GM06990 (cell line): ENCODE data around the gene SS18.

Source experiments
- DNase-seq: peaks from one replicate; pipeline ENCODE4 v3.0.0-alpha.2; 2011; ENCODE audit not compliant: insufficient read length; ENCODE audit errors: extremely low read depth
- H3K27me3 ChIP-seq: replicated peaks from 2 replicates; pipeline ENCODE4 v1.6.0; 2011; ENCODE audit warnings: low read length; ENCODE audit not compliant: control insufficient read depth, insufficient read depth
- H3K36me3 ChIP-seq: 2 replicates; pipeline ENCODE4 v1.5.1; 2011; ENCODE audit warnings: low read length; ENCODE audit not compliant: control insufficient read depth, insufficient read depth
- H3K4me3 ChIP-seq: replicated peaks from 2 replicates; pipeline ENCODE4 v1.5.1; 2011; ENCODE audit warnings: low read depth, mild to moderate bottlenecking, control low read depth, low read length
- CTCF ChIP-seq: IDR thresholded peaks from 2 replicates; pipeline ENCODE4 v1.5.1; 2011; ENCODE audit warnings: low read length, control low read depth, mild to moderate bottlenecking, inconsistent platforms; ENCODE audit not compliant: insufficient read depth, poor library complexity, severe bottlenecking

The SS18 gene

GRCh38 chr18:25982153-25982552, 108.3 kb downstream of the SS18 start:
- TF ChIP-seq CTCF = no peak

GRCh38 chr18:25979369-25980040, 110.9 kb downstream of the SS18 start:
- no peaks in the 10 kb centered on the region for H3K27me3 ChIP-seq
- no peak for TF ChIP-seq CTCF
- H3K4me3 ChIP-seq = no peak overlapping the region
- no peak for DNase-seq
- no peaks in the 10 kb centered on the region for H3K36me3 ChIP-seq

More at GRCh38 chr18:25982153-25982552, 108.3 kb downstream of the SS18 start:
- H3K4me3 ChIP-seq = no peak overlapping the region
- no peaks in the 10 kb centered on the region for H3K27me3 ChIP-seq
- no peaks in the 10 kb centered on the region for H3K36me3 ChIP-seq
- no peak for DNase-seq

- Histone ChIP-seq H3K27me3 (no peaks in the 10 kb centered on the region), H3K4me3 (no peak overlapping the region), H3K36me3 (no peaks in the 10 kb centered on the region)
- TF ChIP-seq CTCF = no peak
- DNase-seq = no peak
Measured at GRCh38 chr18:25976554-25976953, 113.9 kb downstream of the SS18 start.

- no peak overlapping the region for H3K4me3 ChIP-seq
- no peak for TF ChIP-seq CTCF
- H3K36me3 ChIP-seq = no peaks in the 10 kb centered on the region
- H3K27me3 ChIP-seq = no peaks in the 10 kb centered on the region
- DNase-seq = no peak
Measured at GRCh38 chr18:25974630-25975077, 115.8 kb downstream of the SS18 start.
